ENCODE results near the gene CCL14.
"Not testable (repeated sequence)": the region's sequence is repeated elsewhere in the genome, so short reads cannot be mapped to it uniquely, and the experiment has no call there.

The CCL14 gene

GRCh38 chr17:35938492-35938891, 48.0 kb downstream of the CCL14 start:
- not testable (repeated sequence) for FAIRE-seq

DNA sequence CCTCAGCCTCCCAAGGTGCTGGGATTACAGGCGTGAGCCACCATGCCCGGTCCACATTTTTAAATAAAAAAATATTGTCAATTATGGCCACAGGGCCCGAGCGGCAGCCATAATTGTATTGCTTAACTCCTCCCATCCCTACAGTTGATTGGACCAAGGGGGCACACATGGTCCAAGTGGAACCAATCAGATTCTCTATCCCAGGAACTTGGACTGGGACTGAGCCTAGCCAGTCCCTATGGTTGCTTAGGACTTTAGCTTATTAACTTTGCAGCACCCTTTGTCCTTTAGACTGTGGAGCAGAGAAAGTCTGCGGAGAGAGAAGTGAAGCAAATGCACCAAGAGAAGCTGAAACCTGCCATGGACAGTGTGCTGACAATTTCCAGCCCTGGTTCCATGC, 50.5 kb downstream of the CCL14 start:
- FAIRE-seq = no peak

DNA sequence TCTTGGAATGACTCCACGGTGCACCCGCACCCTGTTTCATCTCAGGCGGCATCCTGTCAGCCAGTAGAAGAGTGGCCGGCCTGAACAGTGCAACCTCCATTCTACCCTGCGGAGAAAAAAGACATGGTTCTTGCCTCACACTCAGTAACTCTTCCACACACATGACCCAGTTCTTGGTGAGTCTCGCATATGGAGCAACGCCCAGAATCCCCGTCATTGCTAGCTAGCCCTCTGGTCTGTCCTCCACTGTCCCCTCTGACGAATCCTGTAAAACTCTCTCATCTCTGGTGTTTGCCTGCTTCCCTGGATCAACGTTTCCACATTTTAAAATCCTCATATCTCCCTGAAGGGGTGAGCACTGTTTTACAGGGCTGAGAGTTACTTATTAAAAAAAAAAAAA, 51.8 kb downstream of the CCL14 start:
- no peak for FAIRE-seq
